Neural cell (in vitro differentiated cells): Measurements from ENCODE around the gene LIN54. TPM values are rescaled to one million over a fixed set of nuclear protein-coding genes. Genes with fewer than 3 reads are reported as not detected.

Experiments used
- H2AFZ ChIP-seq: fragments of 200-600, 300-800 bp; sonication (generic), shearing (Covaris generic); 2 replicates; pipeline ENCODE4 v1.6.0; 2014; ENCODE audit warnings: low read depth, mild to moderate bottlenecking, antibody characterized with exemption, low read length, moderate library complexity
- H3F3A ChIP-seq: fragments of 200-600 bp; shearing (Covaris generic); 2 replicates; pipeline ENCODE4 v1.6.1; 2016; ENCODE audit warnings: mild to moderate bottlenecking, moderate library complexity, mixed read lengths, antibody characterized with exemption, low read length; ENCODE audit not compliant: insufficient read depth, poor library complexity, severe bottlenecking
- H3K27ac ChIP-seq: fragments of 200-600, 300-800 bp; sonication (generic), shearing (Covaris generic); 2 replicates; pipeline ENCODE4 v1.5.1; 2014; ENCODE audit warnings: mild to moderate bottlenecking, low read length, moderate library complexity
- H3K27me3 ChIP-seq: fragments of 300-800, 200-600 bp; sonication (generic), shearing (Covaris generic); 2 replicates; pipeline ENCODE4 v1.6.0; 2014; ENCODE audit warnings: mild to moderate bottlenecking, low read depth, low read length, moderate library complexity; ENCODE audit not compliant: insufficient read depth
- H3K36me3 ChIP-seq: fragments of 300-800, 200-600 bp; sonication (generic), shearing (Covaris generic); 2 replicates; pipeline ENCODE4 v1.5.1; 2014; ENCODE audit warnings: mild to moderate bottlenecking, antibody characterized with exemption, low read length, moderate library complexity; ENCODE audit not compliant: insufficient read depth
- H3K4me2 ChIP-seq: fragments of 300-800, 200-600 bp; sonication (generic), shearing (Covaris generic); 2 replicates; pipeline ENCODE4 v1.6.0; 2014; ENCODE audit warnings: mild to moderate bottlenecking, low read length
- H3K4me3 ChIP-seq: fragments of 300-800, 200-600 bp; sonication (generic), shearing (Covaris generic); 2 replicates; pipeline ENCODE4 v1.5.1; 2014; ENCODE audit warnings: mild to moderate bottlenecking, low read length, moderate library complexity
- H3K79me2 ChIP-seq: fragments of 200-600 bp; shearing (Covaris generic); replicated peaks from 2 replicates; pipeline ENCODE4 v1.6.0; 2014; ENCODE audit warnings: mild to moderate bottlenecking, low read length, moderate library complexity; ENCODE audit not compliant: insufficient read depth
- H3K9ac ChIP-seq: fragments of 300-800, 200-600 bp; sonication (generic), shearing (Covaris generic); 2 replicates; pipeline ENCODE4 v1.6.1; 2016; ENCODE audit warnings: mild to moderate bottlenecking, low read length, mixed read lengths
- H3K9me2 ChIP-seq: fragments of 200-600 bp; shearing (Covaris generic); 2 replicates; pipeline ENCODE4 v1.6.1; 2016; ENCODE audit warnings: mild to moderate bottlenecking, low read length, mixed read lengths; ENCODE audit not compliant: insufficient read depth
- H3K9me3 ChIP-seq: fragments of 200-600, 300-800 bp; sonication (generic), shearing (Covaris generic); 2 replicates; pipeline ENCODE4 v1.6.1; 2016; ENCODE audit warnings: mild to moderate bottlenecking, mixed run types, low read length, moderate library complexity, mixed read lengths
- H4K20me1 ChIP-seq: fragments of 200-600 bp; shearing (Covaris generic); 2 replicates; pipeline ENCODE4 v1.6.1; 2016; ENCODE audit warnings: mild to moderate bottlenecking, mixed run types; ENCODE audit not compliant: insufficient read depth
- EP300 ChIP-seq: fragments of 450-650 bp; conservative IDR thresholded peaks from 2 replicates; pipeline ENCODE4 v1.6.1; 2014; ENCODE audit warnings: antibody characterized with exemption, mild to moderate bottlenecking, moderate library complexity; ENCODE audit not compliant: poor library complexity, severe bottlenecking
- EZH2 ChIP-seq: fragments of 200-600, 300-800 bp; shearing (Covaris generic), sonication (generic); IDR thresholded peaks from 2 replicates; pipeline ENCODE4 v1.6.1; 2014; ENCODE audit warnings: antibody characterized with exemption, low read length, borderline replicate concordance, mild to moderate bottlenecking; ENCODE audit not compliant: insufficient read depth, poor library complexity, severe bottlenecking
- MXI1 ChIP-seq: fragments of 450-650 bp; conservative IDR thresholded peaks from 2 replicates; pipeline ENCODE4 v1.6.1; 2014; ENCODE audit warnings: antibody characterized with exemption, mild to moderate bottlenecking; ENCODE audit not compliant: poor library complexity, severe bottlenecking
- POLR2AphosphoS5 ChIP-seq: IDR thresholded peaks from 2 replicates; pipeline ENCODE4 v1.6.1; 2012
- RAD21 ChIP-seq: fragments of 450-650 bp; conservative IDR thresholded peaks from 2 replicates; pipeline ENCODE4 v1.6.1; 2014; ENCODE audit warnings: antibody characterized with exemption, mild to moderate bottlenecking, moderate library complexity
- REST ChIP-seq: IDR thresholded peaks from 2 replicates; pipeline ENCODE4 v1.6.1; 2012; ENCODE audit warnings: borderline replicate concordance
- SMC3 ChIP-seq: fragments of 450-650 bp; conservative IDR thresholded peaks from 2 replicates; pipeline ENCODE4 v1.6.1; 2014; ENCODE audit warnings: antibody characterized with exemption, mild to moderate bottlenecking, moderate library complexity; ENCODE audit not compliant: poor library complexity
- TAF1 ChIP-seq: IDR thresholded peaks from 2 replicates; pipeline ENCODE4 v1.6.1; 2012; ENCODE audit warnings: low read depth
- polyA plus RNA-seq: library from polyadenylated mRNA; depleted of rRNA; stranded (reverse); fragments of >200 nt; gene quantifications from 2 replicates; pipeline ENCODE4 v1.2.3, GENCODE V29; 2014
- TF ChIP-seq, protein P1 (sequence below): fragments of 450-650 bp; IDR thresholded peaks from 2 replicates; pipeline ENCODE4 v1.5.1; 2014; ENCODE audit warnings: antibody characterized with exemption, mild to moderate bottlenecking, moderate library complexity; ENCODE audit not compliant: poor library complexity, severe bottlenecking

LIN54 gene
- polyA plus RNA-seq, 1 donor from 2014 or later = 7.3 TPM

DNA sequence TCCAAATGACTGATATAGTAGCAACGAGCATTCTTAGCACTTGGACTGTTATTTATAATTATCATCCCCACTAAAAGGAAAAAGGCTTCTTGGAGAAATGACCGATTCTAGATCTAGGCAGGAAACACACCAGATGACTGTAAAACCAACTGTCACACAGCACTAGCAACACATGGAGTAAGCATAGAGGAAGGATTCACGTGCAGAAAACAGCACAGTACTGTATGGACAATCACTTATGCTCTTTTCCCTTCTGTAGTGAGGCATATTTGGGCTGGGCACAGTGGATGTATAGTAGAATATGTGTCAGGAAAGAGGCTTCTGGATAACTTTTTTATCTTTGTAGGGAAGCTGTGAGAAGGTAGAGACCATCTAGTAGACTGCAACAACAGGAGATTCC lies 18.4 kb upstream of the LIN54 start:
- Histone ChIP-seq H3K79me2 (no peaks in the 10 kb centered on the region), H2AFZ (no peak overlapping the region), H3K4me3 (no peak overlapping the region), H3F3A (no peaks in the 10 kb centered on the region), H3K27ac (no peak overlapping the region), H3K4me2 (no peak overlapping the region), H3K9me3 (no peaks in the 10 kb centered on the region), H4K20me1 (no peaks in the 10 kb centered on the region), H3K27me3 (no peaks in the 10 kb centered on the region), H3K9ac (no peak overlapping the region), H3K36me3 (no peaks in the 10 kb centered on the region), H3K9me2 (no peaks in the 10 kb centered on the region)
- TF ChIP-seq POLR2AphosphoS5 = no peak
- TF ChIP-seq EP300 = no peak
- TF ChIP-seq, protein P1, sequence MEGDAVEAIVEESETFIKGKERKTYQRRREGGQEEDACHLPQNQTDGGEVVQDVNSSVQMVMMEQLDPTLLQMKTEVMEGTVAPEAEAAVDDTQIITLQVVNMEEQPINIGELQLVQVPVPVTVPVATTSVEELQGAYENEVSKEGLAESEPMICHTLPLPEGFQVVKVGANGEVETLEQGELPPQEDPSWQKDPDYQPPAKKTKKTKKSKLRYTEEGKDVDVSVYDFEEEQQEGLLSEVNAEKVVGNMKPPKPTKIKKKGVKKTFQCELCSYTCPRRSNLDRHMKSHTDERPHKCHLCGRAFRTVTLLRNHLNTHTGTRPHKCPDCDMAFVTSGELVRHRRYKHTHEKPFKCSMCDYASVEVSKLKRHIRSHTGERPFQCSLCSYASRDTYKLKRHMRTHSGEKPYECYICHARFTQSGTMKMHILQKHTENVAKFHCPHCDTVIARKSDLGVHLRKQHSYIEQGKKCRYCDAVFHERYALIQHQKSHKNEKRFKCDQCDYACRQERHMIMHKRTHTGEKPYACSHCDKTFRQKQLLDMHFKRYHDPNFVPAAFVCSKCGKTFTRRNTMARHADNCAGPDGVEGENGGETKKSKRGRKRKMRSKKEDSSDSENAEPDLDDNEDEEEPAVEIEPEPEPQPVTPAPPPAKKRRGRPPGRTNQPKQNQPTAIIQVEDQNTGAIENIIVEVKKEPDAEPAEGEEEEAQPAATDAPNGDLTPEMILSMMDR = no peak
- TF ChIP-seq SMC3 = no peak
- no peak for TF ChIP-seq EZH2
- no peak for TF ChIP-seq REST

GRCh38 chr4:83025563-83025962 lies 14.9 kb upstream of the LIN54 start:
- Histone ChIP-seq H3K4me3 (no peak overlapping the region), H2AFZ (no peak overlapping the region), H3K79me2 (no peaks in the 10 kb centered on the region), H4K20me1 (no peaks in the 10 kb centered on the region), H3K9me2 (no peaks in the 10 kb centered on the region), H3K9me3 (no peaks in the 10 kb centered on the region), H3K36me3 (no peaks in the 10 kb centered on the region), H3K4me2 (no peak overlapping the region), H3F3A (no peaks in the 10 kb centered on the region), H3K9ac (no peak overlapping the region), H3K27me3 (no peaks in the 10 kb centered on the region), H3K27ac (no peak overlapping the region)
- no peak for TF ChIP-seq EP300
- TF ChIP-seq SMC3 = no peak
- TF ChIP-seq EZH2 = no peak
- no peak for TF ChIP-seq TAF1
- no peak for TF ChIP-seq MXI1
- no peak for TF ChIP-seq RAD21
- TF ChIP-seq, protein P1 = no peak
- no peak for TF ChIP-seq POLR2AphosphoS5
- TF ChIP-seq REST = no peak
